Mononuclear cell (primary cell): Measurements from ENCODE around the gene SLC2A9. TPM values are rescaled to one million over a fixed set of nuclear protein-coding genes. Genes with fewer than 3 reads are reported as not detected.

ENCODE experiments used
- H3K27me3 ChIP-seq: 2 replicates; pipeline ENCODE4 v1.6.0; 2011; ENCODE audit warnings: low read length, control low read depth; ENCODE audit not compliant: insufficient read depth
- H3K4me1 ChIP-seq: 2 replicates; pipeline ENCODE4 v1.5.1; 2011; ENCODE audit warnings: mild to moderate bottlenecking, low read length, control low read depth; ENCODE audit not compliant: insufficient read depth
- H3K4me3 ChIP-seq: 2 replicates; pipeline ENCODE4 v1.5.1; 2011; ENCODE audit warnings: mild to moderate bottlenecking, low read length, moderate library complexity
- H3K9me3 ChIP-seq: 2 replicates; pipeline ENCODE4 v1.5.1; 2011; ENCODE audit warnings: low read depth, mild to moderate bottlenecking, control low read depth, low read length
- total RNA-seq: library from RNA; depleted of rRNA; stranded (reverse); fragments of >200 nt; gene quantifications from one replicate; pipeline ENCODE4 v1.2.3, GENCODE V29; 2012

The SLC2A9 gene
- total RNA-seq, 1 donor: 5.0 TPM

DNA sequence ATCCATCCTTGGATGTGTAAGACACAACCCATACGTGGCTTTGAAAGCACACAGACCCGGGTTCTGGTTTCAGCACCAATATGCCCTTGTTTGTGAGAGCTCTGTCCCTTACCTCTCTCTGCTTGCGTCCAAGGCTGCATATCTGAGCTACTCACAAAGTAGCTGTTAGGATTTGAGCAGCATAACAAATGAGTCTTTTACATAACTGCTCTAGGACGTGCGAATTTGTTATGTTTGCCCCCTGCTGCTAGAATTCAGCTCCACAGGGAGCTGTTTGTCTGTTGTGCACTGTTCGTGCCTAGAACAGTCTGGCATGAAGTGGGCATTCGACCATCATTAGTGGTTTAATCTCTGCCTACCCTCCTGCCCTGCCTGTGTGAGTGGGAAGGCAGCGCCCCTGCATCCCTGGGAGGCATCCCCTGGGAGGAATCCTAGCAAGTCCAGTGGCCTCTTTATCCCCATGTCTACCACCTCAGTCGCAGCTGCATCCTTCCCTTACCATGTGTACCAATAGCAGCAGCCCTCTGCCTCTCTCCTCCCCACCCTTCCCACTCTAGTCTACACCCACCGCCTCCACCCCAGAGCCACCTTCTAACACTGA lies 42.1 kb downstream of the SLC2A9 start:
- no peaks in the 10 kb centered on the region for H3K9me3 ChIP-seq
- no peaks in the 10 kb centered on the region for H3K4me1 ChIP-seq
- no peak overlapping the region for H3K4me3 ChIP-seq
- H3K27me3 ChIP-seq: no peaks in the 10 kb centered on the region

GRCh38 chr4:9977518-9978031 lies 43.7 kb downstream of the SLC2A9 start:
- Histone ChIP-seq H3K27me3 (no peaks in the 10 kb centered on the region), H3K4me3 (no peak overlapping the region), H3K9me3 (no peaks in the 10 kb centered on the region), H3K4me1 (no peaks in the 10 kb centered on the region)

GRCh38 chr4:9976781-9977180 lies 44.5 kb downstream of the SLC2A9 start:
- Histone ChIP-seq H3K9me3 (no peaks in the 10 kb centered on the region), H3K4me1 (no peaks in the 10 kb centered on the region), H3K4me3 (no peak overlapping the region), H3K27me3 (no peaks in the 10 kb centered on the region)

DNA sequence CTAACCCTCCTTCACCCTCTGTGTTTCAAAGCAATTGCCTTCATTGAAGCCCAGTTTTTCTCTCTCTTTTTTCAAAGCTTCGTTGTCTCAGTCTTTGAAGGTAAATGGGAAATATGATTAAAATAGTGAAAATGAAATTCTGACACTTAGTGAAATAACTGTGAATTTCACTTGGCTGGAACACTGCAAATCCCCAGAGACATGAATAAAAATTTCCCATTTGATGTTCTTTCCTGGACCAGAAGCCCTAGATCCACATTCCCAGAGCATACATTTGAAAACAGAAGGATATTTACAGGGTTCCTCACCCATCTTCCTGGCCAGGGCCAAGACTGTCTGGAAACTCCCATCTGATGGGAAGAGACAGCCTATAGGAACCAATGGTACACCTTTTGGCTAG lies 45.0 kb downstream of the SLC2A9 start:
- no peaks in the 10 kb centered on the region for H3K9me3 ChIP-seq
- no peaks in the 10 kb centered on the region for H3K27me3 ChIP-seq
- no peak overlapping the region for H3K4me3 ChIP-seq
- H3K4me1 ChIP-seq: no peaks in the 10 kb centered on the region

- no peaks in the 10 kb centered on the region for H3K4me1 ChIP-seq
Observed at GRCh38 chr4:9971711-9972110, 49.6 kb downstream of the SLC2A9 start.

DNA sequence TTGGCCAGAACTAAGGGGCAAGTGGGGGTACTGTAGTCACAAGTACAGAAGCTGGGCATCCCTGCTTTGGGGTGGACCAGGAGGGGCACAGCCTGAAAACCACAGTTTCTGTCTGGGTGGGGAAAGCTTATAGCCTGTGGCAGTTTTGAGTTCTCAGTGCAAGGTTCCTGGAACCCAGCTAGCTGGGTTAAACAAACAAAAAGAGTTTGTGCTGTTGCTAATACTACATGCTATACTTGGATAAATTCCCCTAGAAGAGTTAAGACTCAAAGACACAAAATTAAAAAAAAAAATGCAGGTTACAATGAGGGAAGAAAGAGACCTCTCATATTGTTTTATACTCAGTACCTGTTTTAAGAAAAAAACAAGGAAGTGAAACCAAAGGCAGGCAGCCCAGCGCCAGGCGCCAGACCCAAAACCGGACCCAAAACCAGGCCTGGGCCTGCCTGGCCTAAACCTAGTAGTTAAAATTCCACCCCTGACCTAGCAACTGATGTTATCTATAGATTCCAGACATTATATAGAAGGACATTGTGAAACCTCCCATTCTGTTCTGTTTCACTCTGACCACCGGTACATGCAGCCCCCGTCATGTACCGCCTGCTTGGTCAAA lies 50.8 kb downstream of the SLC2A9 start:
- Histone ChIP-seq H3K4me3 (no peak overlapping the region), H3K4me1 (no peaks in the 10 kb centered on the region), H3K9me3 (no peaks in the 10 kb centered on the region), H3K27me3 (no peaks in the 10 kb centered on the region)

More at GRCh38 chr4:9971711-9972110, 49.6 kb downstream of the SLC2A9 start:
- Histone ChIP-seq H3K9me3 (no peaks in the 10 kb centered on the region), H3K27me3 (no peaks in the 10 kb centered on the region), H3K4me3 (no peak overlapping the region)

GRCh38 chr4:9969526-9970398 lies 51.5 kb downstream of the SLC2A9 start:
- Histone ChIP-seq H3K9me3 (no peaks in the 10 kb centered on the region), H3K4me1 (no peaks in the 10 kb centered on the region), H3K4me3 (no peak overlapping the region), H3K27me3 (no peaks in the 10 kb centered on the region)

DNA sequence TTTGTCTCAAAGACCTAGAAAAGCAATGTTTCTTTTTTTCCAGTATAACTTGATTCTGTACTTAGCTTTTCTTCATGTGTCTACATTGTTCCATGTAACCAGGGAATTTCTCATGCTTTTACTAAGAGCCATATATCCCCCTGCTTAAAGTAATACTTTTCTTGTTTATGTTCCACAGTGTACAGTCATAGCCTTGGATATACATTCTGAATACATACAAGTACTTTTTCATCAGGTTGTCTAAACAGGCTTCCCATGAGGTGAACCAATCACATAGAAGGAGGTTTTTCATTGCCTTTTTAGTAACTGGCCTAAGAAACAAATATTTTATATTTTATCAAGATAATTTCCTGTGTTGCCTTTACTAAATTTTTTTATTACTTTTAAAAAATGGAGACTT lies 52.8 kb downstream of the SLC2A9 start:
- no peak overlapping the region for H3K4me3 ChIP-seq

DNA sequence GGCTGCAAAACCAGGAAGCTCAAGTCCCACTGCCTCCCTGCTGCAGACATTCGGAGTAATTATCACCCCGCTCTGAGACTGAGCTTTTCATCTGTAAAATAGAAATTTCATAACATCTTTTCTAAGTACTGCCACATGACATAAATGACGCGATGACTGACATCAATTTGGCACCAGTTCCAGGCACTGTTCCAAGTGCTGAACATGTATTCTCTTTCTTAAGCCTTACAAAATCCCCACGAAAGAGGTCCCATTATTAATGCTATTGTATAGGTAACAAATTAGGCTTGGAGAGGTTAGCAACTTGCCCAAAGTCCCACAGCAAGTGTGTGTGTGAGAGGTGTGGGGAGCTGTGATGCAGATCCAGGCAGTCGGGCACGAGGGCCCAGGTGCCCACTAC lies 56.4 kb downstream of the SLC2A9 start:
- Histone ChIP-seq H3K9me3 (no peaks in the 10 kb centered on the region), H3K4me3 (no peak overlapping the region), H3K27me3 (no peaks in the 10 kb centered on the region), H3K4me1 (no peaks in the 10 kb centered on the region)

More for the DNA sequence above, 52.8 kb downstream of the SLC2A9 start:
- Histone ChIP-seq H3K9me3 (no peaks in the 10 kb centered on the region), H3K4me1 (no peaks in the 10 kb centered on the region), H3K27me3 (no peaks in the 10 kb centered on the region)

DNA sequence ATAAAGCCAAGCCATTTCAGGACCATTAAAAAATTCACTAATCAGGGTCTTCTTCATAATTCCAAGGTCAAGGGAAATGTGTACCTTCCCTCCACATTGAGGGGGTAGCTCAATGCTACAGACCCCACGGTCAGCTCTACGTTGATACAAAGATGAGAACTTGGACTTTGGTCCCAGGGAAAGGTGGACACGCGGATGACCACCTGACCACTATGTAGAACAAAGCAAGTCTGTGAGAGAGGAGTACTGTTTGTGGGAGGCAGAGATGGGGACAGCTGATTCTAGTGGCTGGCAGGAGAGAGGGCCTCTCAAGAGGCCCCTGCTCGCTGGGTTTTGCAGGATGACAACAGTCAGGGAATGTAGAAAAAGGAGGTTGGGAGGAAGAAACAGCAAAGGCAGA lies 58.0 kb downstream of the SLC2A9 start:
- Histone ChIP-seq H3K4me1 (no peaks in the 10 kb centered on the region), H3K4me3 (no peak overlapping the region), H3K9me3 (no peaks in the 10 kb centered on the region), H3K27me3 (no peaks in the 10 kb centered on the region)

GRCh38 chr4:9962611-9963314 lies 58.5 kb downstream of the SLC2A9 start:
- Histone ChIP-seq H3K4me3 (no peak overlapping the region), H3K27me3 (no peaks in the 10 kb centered on the region), H3K9me3 (no peaks in the 10 kb centered on the region), H3K4me1 (no peaks in the 10 kb centered on the region)

GRCh38 chr4:9954468-9954867 lies 66.8 kb downstream of the SLC2A9 start:
- H3K4me1 ChIP-seq: no peaks in the 10 kb centered on the region
- no peaks in the 10 kb centered on the region for H3K27me3 ChIP-seq
- no peaks in the 10 kb centered on the region for H3K9me3 ChIP-seq
- no peak overlapping the region for H3K4me3 ChIP-seq

GRCh38 chr4:9953089-9953488 lies 68.2 kb downstream of the SLC2A9 start:
- Histone ChIP-seq H3K9me3 (no peaks in the 10 kb centered on the region), H3K27me3 (no peaks in the 10 kb centered on the region), H3K4me1 (no peaks in the 10 kb centered on the region), H3K4me3 (no peak overlapping the region)

- Histone ChIP-seq H3K27me3 (no peaks in the 10 kb centered on the region), H3K4me3 (no peak overlapping the region), H3K4me1 (no peaks in the 10 kb centered on the region), H3K9me3 (no peaks in the 10 kb centered on the region)
Observed at GRCh38 chr4:9952415-9952950, 68.8 kb downstream of the SLC2A9 start.

GRCh38 chr4:9949573-9949972 lies 71.7 kb downstream of the SLC2A9 start:
- Histone ChIP-seq H3K9me3 (no peaks in the 10 kb centered on the region), H3K4me3 (no peak overlapping the region), H3K27me3 (no peaks in the 10 kb centered on the region), H3K4me1 (no peaks in the 10 kb centered on the region)
